HepG2 (cell line): ENCODE results near the gene MPO. TPM values are rescaled to one million over a fixed set of nuclear protein-coding genes. Genes with fewer than 3 reads are reported as not detected.
A peak's percentile ranks its signal among the peaks of the same experiment; 100 is the strongest.

Experiments
- ATAC-seq: fragments of 200-7000 bp; cut with Tn5 transposase; 3 replicates; pipeline ENCODE4 v1.9.1; 2020; ENCODE audit warnings: mild to moderate bottlenecking, moderate library complexity
- BruUV-seq: library from RNA; stranded (reverse); fragments of 400-500 nt; replicated peaks from 2 replicates; lab custom pipeline; 2021; lab: Mats Ljungman, UMichigan
- CTCF ChIA-PET: fragments of 300-600 bp; formaldehyde crosslinking; extraction: SDS; loops from one replicate; lab custom pipeline; 2021; ENCODE audit warnings: low total read pairs, inconsistent platforms, low intra/inter-chr PET ratio; lab: Yijun Ruan, JAX
- POLR2A ChIA-PET: fragments of 350-600 bp; sonication (Branson Sonifier 250); formaldehyde crosslinking; loops from one replicate; lab custom pipeline; 2020; ENCODE audit warnings: antibody characterized with exemption, inconsistent platforms; lab: Yijun Ruan, JAX
- DNase-seq: peaks from one replicate; pipeline ENCODE4 v3.0.0-alpha.2; 2015; ENCODE audit warnings: low spot score
- FAIRE-seq: peaks from 3 replicates; lab custom pipeline; 2011; peaks lifted over from hg19 to GRCh38; lab: Jason Lieb, UNC
- H2AFZ ChIP-seq: one replicate; pipeline ENCODE4 v1.6.1; 2011; ENCODE audit warnings: low read length, inconsistent platforms
- H3K27ac ChIP-seq: fragments of 300-600 bp; 3 replicates; pipeline ENCODE4 v1.8.0; 2011; ENCODE audit warnings: mixed run types, mild to moderate bottlenecking, mixed read lengths, low read length, inconsistent platforms; ENCODE audit not compliant: insufficient read depth; ENCODE audit errors: extremely low read length
- H3K27me3 ChIP-seq, 2 experiments: fragments of 200-600 bp in 1 of 2; 2 replicates in 1 of 2; 3 replicates in 1 of 2; pipeline versions ENCODE4 v1.6.0 to v1.8.0; 2011; ENCODE audit warnings: low read length in 2 of 2, mild to moderate bottlenecking in 2 of 2, moderate library complexity in 2 of 2, inconsistent platforms in 1 of 2; ENCODE audit not compliant: insufficient read depth in 2 of 2, control insufficient read depth in 1 of 2
- H3K36me3 ChIP-seq, 2 experiments: fragments of 200-600 bp in 1 of 2; replicated peaks in 1 of 2; 2 replicates in 1 of 2; 3 replicates in 1 of 2; pipeline versions ENCODE4 v1.5.1 to v1.8.0; 2011; ENCODE audit warnings: low read length in 2 of 2, inconsistent platforms in 1 of 2; ENCODE audit not compliant: insufficient read depth in 2 of 2, control insufficient read depth in 1 of 2
- H3K4me1 ChIP-seq: 2 replicates; pipeline ENCODE4 v1.5.1; 2012; ENCODE audit warnings: low read length, inconsistent platforms; ENCODE audit not compliant: insufficient read depth
- H3K4me2 ChIP-seq: 2 replicates; pipeline ENCODE4 v1.6.0; 2011; ENCODE audit warnings: low read depth, low read length, inconsistent platforms
- H3K4me3 ChIP-seq, 3 experiments: fragments of 200-600 bp in 1 of 3; sonication (generic), shearing (Covaris generic) in 1 of 3; replicated peaks in 1 of 3; 2 replicates each; pipeline ENCODE4 v1.5.1; 2011 to 2016; ENCODE audit warnings: low read length in 3 of 3, inconsistent platforms in 2 of 3, low read depth in 2 of 3, mild to moderate bottlenecking in 2 of 3, control low read depth in 1 of 3, mixed read lengths in 1 of 3; ENCODE audit not compliant: insufficient read depth in 1 of 3
- H3K79me2 ChIP-seq: one replicate; pipeline ENCODE4 v1.6.1; 2011; ENCODE audit warnings: low read length, inconsistent platforms; ENCODE audit not compliant: insufficient read depth
- H3K9ac ChIP-seq: 2 replicates; pipeline ENCODE4 v1.6.0; 2011; ENCODE audit warnings: mild to moderate bottlenecking, low read depth, low read length, inconsistent platforms; ENCODE audit not compliant: insufficient read depth
- H3K9me3 ChIP-seq: 2 replicates; pipeline ENCODE4 v1.5.1; 2012; ENCODE audit warnings: mild to moderate bottlenecking, low read length
- H4K20me1 ChIP-seq: 2 replicates; pipeline ENCODE4 v1.6.0; 2011; ENCODE audit warnings: inconsistent platforms, mild to moderate bottlenecking, low read length, moderate library complexity; ENCODE audit not compliant: insufficient read depth
- ARID4A ChIP-seq: sonication (generic); formaldehyde crosslinking; IDR thresholded peaks from 2 replicates; pipeline ENCODE4 v1.5.0; 2020; ENCODE audit warnings: mild to moderate bottlenecking, missing genetic modification reagents, borderline replicate concordance
- CBX5 ChIP-seq: sonication (generic); formaldehyde crosslinking; IDR thresholded peaks from 2 replicates; pipeline ENCODE4 v1.4.0; 2020; ENCODE audit warnings: missing genetic modification reagents, borderline replicate concordance
- ELK4 ChIP-seq: sonication (generic); formaldehyde crosslinking; IDR thresholded peaks from 2 replicates; pipeline ENCODE4 v1.9.0; 2021; ENCODE audit warnings: missing genetic modification reagents, borderline replicate concordance
- HDAC2 ChIP-seq: sonication (generic); formaldehyde crosslinking; IDR thresholded peaks from 2 replicates; pipeline ENCODE4 v1.4.0; 2020; ENCODE audit warnings: missing genetic modification reagents
- IRF2 ChIP-seq: IDR thresholded peaks from 2 replicates; pipeline ENCODE4 v1.6.1; 2018; ENCODE audit warnings: missing genetic modification reagents, missing compliant biosample characterization
- MIER3 ChIP-seq: IDR thresholded peaks from 2 replicates; pipeline ENCODE4 v1.6.1; 2016; ENCODE audit warnings: missing compliant biosample characterization, borderline replicate concordance
- NCOA2 ChIP-seq: sonication (generic); formaldehyde crosslinking; IDR thresholded peaks from 2 replicates; pipeline ENCODE4 v1.8.0; 2022; ENCODE audit warnings: inconsistent platforms
- TEAD3 ChIP-seq: optimal IDR thresholded peaks from 2 replicates; pipeline ENCODE3; 2016; ENCODE audit warnings: borderline replicate concordance
- YY1 ChIP-seq: IDR thresholded peaks from 2 replicates; pipeline ENCODE4 v1.6.1; 2011; ENCODE audit warnings: low read length, low read depth, moderate library complexity, mild to moderate bottlenecking; ENCODE audit not compliant: insufficient read depth, insufficient replicate concordance
- ZNF768 ChIP-seq: sonication (generic); formaldehyde crosslinking; IDR thresholded peaks from 2 replicates; pipeline ENCODE4 v1.4.0; 2020; ENCODE audit warnings: missing genetic modification reagents
- WGBS: methylation state at CpG from one replicate; pipeline ENCODE4 v1.1.6; 2017; ENCODE audit warnings: low lambda C conversion rate; 5-methylcytosine and 5-hydroxymethylcytosine counted together
- in situ Hi-C: cut with HindIII; loops from 2 replicates; pipeline ENCODE4 v1.10.0; 2017; ENCODE audit warnings: low pct_unique_long_range_greater_than_20kb; ENCODE audit not compliant: extremely low pct_ligation_motif_present
- intact Hi-C: fragments of 100-400 bp; cut with micrococcal nuclease; formaldehyde crosslinking; loops from one replicate; pipeline ENCODE4 v1.10.0; 2022; ENCODE audit not compliant: unreplicated experiment
- polyA plus RNA-seq, 8 experiments: library from polyadenylated mRNA; depleted of rRNA in 3 of 8; stranded (reverse) in 7 of 8; unstranded in 1 of 8; fragments of >200 nt; fragmentation: Illumina TruSeq in 4 of 8; extraction: Trizol in 4 of 8; gene quantifications; 2 replicates each; pipeline versions ENCODE4 v1.2.1 to v1.2.3, GENCODE V29; 2011 to 2016; ENCODE audit warnings: low read depth in 4 of 8, missing spikeins in 1 of 8, mixed read lengths in 1 of 8; ENCODE audit not compliant: insufficient read depth in 1 of 8
- total RNA-seq, 5 experiments: library from RNA; depleted of rRNA; stranded (reverse); fragments of >200 nt; fragmentation: Illumina TruSeq; extraction: Trizol; gene quantifications; 2 replicates each; pipeline ENCODE4 v1.2.3, GENCODE V29; 2016; ENCODE audit warnings: low read depth in 1 of 5
- TF ChIP-seq, protein P1 (sequence below): sonication (generic); formaldehyde crosslinking; IDR thresholded peaks from 2 replicates; pipeline ENCODE4 v1.4.0; 2020; ENCODE audit warnings: missing genetic modification reagents
- TF ChIP-seq, protein P2 (sequence below): sonication (generic); formaldehyde crosslinking; IDR thresholded peaks from 2 replicates; pipeline ENCODE4 v1.4.0; 2020; ENCODE audit warnings: missing genetic modification reagents, low read depth, mild to moderate bottlenecking, borderline replicate concordance

The MPO gene
- total and polyA plus RNA-seq, 2 of the 13 experiments (the other 11 are each of a cell fraction or from before 2014, with no cell fraction given), result not detected

GRCh38 chr17:58308173-58308984, 27.6 kb upstream of the MPO start:
- H4K20me1 ChIP-seq, result no peaks in the 10 kb centered on the region
- in situ Hi-C loops (loop anchor here (5.0 kb wide), 1 partner anchor 139 kb away; no protein-coding TSS in a partner anchor), intact Hi-C loops (loop anchor here (2.0 kb wide), 1 partner anchor 138 kb away; no protein-coding TSS in a partner anchor)
- FAIRE-seq (peak; percentile 28), DNase-seq (peak; percentile 39), ATAC-seq (peak; percentile 88)
- H3K27ac ChIP-seq, result no peak overlapping the region
- no peak overlapping the region for H3K9ac ChIP-seq
- WGBS, result 22% methylated on average over 24 of the region's 32 CpGs
- no peaks in the 10 kb centered on the region for H3K9me3 ChIP-seq
- H2AFZ ChIP-seq, result no peak overlapping the region
- ChIA-PET CTCF (interaction anchor here (2.2 to 2.4 kb wide), 2 partner anchors 9 to 139 kb away, joined by 9 to 24 read pairs; no protein-coding TSS in a partner anchor), POLR2A (interaction anchor here (0.9 to 1.6 kb wide), 4 partner anchors 9 to 109 kb away, joined by 3 to 4 read pairs (median 3); partner anchors contain the start of gene RNF43)
- peaks cover 30 to 91% of the 10 kb centered on the region in 2 experiments; a peak in 4 of 5 replicates for H3K27me3 ChIP-seq
- H3K4me1 ChIP-seq, result peaks cover 18% of the 10 kb centered on the region
- no peaks in the 10 kb centered on the region for H3K36me3 ChIP-seq
- no TSS peak for BruUV-seq
- H3K4me2 ChIP-seq, result peak overlapping the region; percentile 56
- peak overlapping the region in 1 of 3 experiments; percentile 44; a peak in 1 of 6 replicates for H3K4me3 ChIP-seq
- no peaks in the 10 kb centered on the region for H3K79me2 ChIP-seq
- TF ChIP-seq NCOA2 (CRISPR knock-in tag), result 0 out of 2 replicates have a peak, but pooled peaks have one; percentile 14
- peak; percentile 31; the same call in 1 of the 2 replicates for TF ChIP-seq HDAC2
- TF ChIP-seq ELK4 (CRISPR knock-in tag), result no peak
- TF ChIP-seq MIER3 (CRISPR knock-in tag), result 0 out of 2 replicates have a peak, but pooled peaks have one; percentile 37
- peak; percentile 36 for TF ChIP-seq TEAD3
- TF ChIP-seq, protein P1, sequence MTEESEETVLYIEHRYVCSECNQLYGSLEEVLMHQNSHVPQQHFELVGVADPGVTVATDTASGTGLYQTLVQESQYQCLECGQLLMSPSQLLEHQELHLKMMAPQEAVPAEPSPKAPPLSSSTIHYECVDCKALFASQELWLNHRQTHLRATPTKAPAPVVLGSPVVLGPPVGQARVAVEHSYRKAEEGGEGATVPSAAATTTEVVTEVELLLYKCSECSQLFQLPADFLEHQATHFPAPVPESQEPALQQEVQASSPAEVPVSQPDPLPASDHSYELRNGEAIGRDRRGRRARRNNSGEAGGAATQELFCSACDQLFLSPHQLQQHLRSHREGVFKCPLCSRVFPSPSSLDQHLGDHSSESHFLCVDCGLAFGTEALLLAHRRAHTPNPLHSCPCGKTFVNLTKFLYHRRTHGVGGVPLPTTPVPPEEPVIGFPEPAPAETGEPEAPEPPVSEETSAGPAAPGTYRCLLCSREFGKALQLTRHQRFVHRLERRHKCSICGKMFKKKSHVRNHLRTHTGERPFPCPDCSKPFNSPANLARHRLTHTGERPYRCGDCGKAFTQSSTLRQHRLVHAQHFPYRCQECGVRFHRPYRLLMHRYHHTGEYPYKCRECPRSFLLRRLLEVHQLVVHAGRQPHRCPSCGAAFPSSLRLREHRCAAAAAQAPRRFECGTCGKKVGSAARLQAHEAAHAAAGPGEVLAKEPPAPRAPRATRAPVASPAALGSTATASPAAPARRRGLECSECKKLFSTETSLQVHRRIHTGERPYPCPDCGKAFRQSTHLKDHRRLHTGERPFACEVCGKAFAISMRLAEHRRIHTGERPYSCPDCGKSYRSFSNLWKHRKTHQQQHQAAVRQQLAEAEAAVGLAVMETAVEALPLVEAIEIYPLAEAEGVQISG (CRISPR knock-in tag), result 0 out of 2 replicates have a peak, but pooled peaks have one; percentile 41
- TF ChIP-seq ARID4A (CRISPR knock-in tag), result peak; percentile 26
- TF ChIP-seq CBX5 (CRISPR knock-in tag), result 0 out of 2 replicates have a peak, but pooled peaks have one; percentile 10
- TF ChIP-seq, protein P2, sequence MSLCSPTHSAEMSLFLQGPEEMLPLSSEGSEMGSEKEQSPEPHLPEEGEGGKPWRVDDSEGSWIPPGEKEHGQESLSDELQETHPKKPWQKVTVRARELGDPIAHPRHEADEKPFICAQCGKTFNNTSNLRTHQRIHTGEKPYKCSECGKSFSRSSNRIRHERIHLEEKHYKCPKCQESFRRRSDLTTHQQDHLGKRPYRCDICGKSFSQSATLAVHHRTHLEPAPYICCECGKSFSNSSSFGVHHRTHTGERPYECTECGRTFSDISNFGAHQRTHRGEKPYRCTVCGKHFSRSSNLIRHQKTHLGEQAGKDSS, result peak; percentile 52; the same call in 1 of the 2 replicates
- 0 out of 2 replicates have a peak, but pooled peaks have one; percentile 18 for TF ChIP-seq IRF2 (CRISPR knock-in tag)
- peak; percentile 60 for TF ChIP-seq ZNF768 (CRISPR knock-in tag)
- peak; percentile 50 for TF ChIP-seq YY1
